PC-3 (cell line): ENCODE data around the gene RTTN. TPM values are rescaled to one million over a fixed set of nuclear protein-coding genes. Genes with fewer than 3 reads are reported as not detected.

ENCODE experiments used
- ATAC-seq: fragments of 200-7000 bp; cut with Tn5 transposase; 2 replicates; pipeline ENCODE4 v1.9.1; 2020; ENCODE audit warnings: mild to moderate bottlenecking, moderate library complexity
- BruUV-seq: library from RNA; stranded (reverse); fragments of 400-500 nt; replicated peaks from 2 replicates; lab custom pipeline; 2021; lab: Mats Ljungman, UMichigan
- CTCF ChIA-PET: fragments of 300-600 bp; sonication (Branson Sonifier 250); formaldehyde crosslinking; loops from one replicate; lab custom pipeline; 2022; ENCODE audit warnings: antibody characterized with exemption; lab: Charles Lee
- POLR2A ChIA-PET: fragments of 300-600 bp; sonication (Branson Sonifier 250); formaldehyde crosslinking; loops from one replicate; lab custom pipeline; 2022; ENCODE audit warnings: antibody characterized with exemption; ENCODE audit not compliant: unreplicated experiment; lab: Charles Lee
- DNase-seq: peaks from one replicate; pipeline ENCODE4 v3.0.0-alpha.2; 2015
- H2AFZ ChIP-seq: fragments of 300-600 bp; sonication (generic); 2 replicates; pipeline ENCODE4 v1.6.0; 2016; ENCODE audit warnings: antibody characterized with exemption, low read length
- H3F3A ChIP-seq: fragments of 300-600 bp; sonication (generic); one replicate; pipeline ENCODE4 v1.6.0; 2017; ENCODE audit warnings: antibody characterized with exemption, low read length, control low read depth, mild to moderate bottlenecking; ENCODE audit not compliant: unreplicated experiment
- H3K27ac ChIP-seq: fragments of 300-600 bp; sonication (generic); 2 replicates; pipeline ENCODE4 v1.5.1; 2016; ENCODE audit warnings: mild to moderate bottlenecking, low read length
- H3K27me3 ChIP-seq: fragments of 300-600 bp; sonication (generic); 2 replicates; pipeline ENCODE4 v1.6.1; 2016; ENCODE audit warnings: low read length, mixed read lengths
- H3K36me3 ChIP-seq: fragments of 300-600 bp; sonication (generic); 2 replicates; pipeline ENCODE4 v1.6.1; 2016; ENCODE audit warnings: low read depth, mixed run types, low read length, mixed read lengths
- H3K4me1 ChIP-seq: fragments of 300-600 bp; sonication (generic); 2 replicates; pipeline ENCODE4 v1.5.1; 2016; ENCODE audit warnings: low read length; ENCODE audit not compliant: insufficient read depth
- H3K4me2 ChIP-seq: fragments of 300-600 bp; sonication (generic); 2 replicates; pipeline ENCODE4 v1.6.0; 2016; ENCODE audit warnings: low read length
- H3K4me3 ChIP-seq: fragments of 300-600 bp; sonication (generic); 2 replicates; pipeline ENCODE4 v1.5.1; 2016; ENCODE audit warnings: mild to moderate bottlenecking, low read length, mixed read lengths
- H3K79me2 ChIP-seq: fragments of 300-600 bp; sonication (generic); 2 replicates; pipeline ENCODE4 v1.6.1; 2017; ENCODE audit warnings: low read length, mixed read lengths
- H3K9ac ChIP-seq: fragments of 300-600 bp; sonication (generic); 2 replicates; pipeline ENCODE4 v1.6.0; 2016; ENCODE audit warnings: mild to moderate bottlenecking, low read length
- H3K9me2 ChIP-seq: fragments of 300-600 bp; sonication (generic); replicated peaks from 2 replicates; pipeline ENCODE4 v1.6.1; 2016; ENCODE audit warnings: mixed run types, low read length, mixed read lengths
- H3K9me3 ChIP-seq: fragments of 300-600 bp; sonication (generic); 2 replicates; pipeline ENCODE4 v1.6.1; 2016; ENCODE audit warnings: low read length, mixed read lengths
- H4K20me1 ChIP-seq: fragments of 300-600 bp; sonication (generic); 2 replicates; pipeline ENCODE4 v1.6.1; 2016; ENCODE audit warnings: low read length, mixed read lengths
- CTCF ChIP-seq: fragments of 300-600 bp; sonication (generic); conservative IDR thresholded peaks from 2 replicates; pipeline ENCODE4 v1.5.1; 2017; ENCODE audit warnings: antibody characterized with exemption, low read depth, mild to moderate bottlenecking, low read length
- EZH2 ChIP-seq: fragments of 300-600 bp; sonication (generic); IDR thresholded peaks from one replicate; pipeline ENCODE4 v1.6.1; 2017; ENCODE audit warnings: antibody characterized with exemption, mild to moderate bottlenecking, low read length; ENCODE audit not compliant: unreplicated experiment
- EZH2phosphoT487 ChIP-seq: fragments of 300-600 bp; sonication (generic); IDR thresholded peaks from 2 replicates; pipeline ENCODE4 v1.6.1; 2018; ENCODE audit warnings: mild to moderate bottlenecking, antibody characterized with exemption, low read length, borderline replicate concordance
- intact Hi-C: fragments of 100-400 bp; cut with micrococcal nuclease; formaldehyde crosslinking; loops from 2 replicates; pipeline ENCODE4 v1.9.0; 2023
- total RNA-seq: library from RNA; depleted of rRNA; stranded (reverse); fragments of >200 nt; gene quantifications from 2 replicates; pipeline ENCODE4 v1.2.3, GENCODE V29; 2014

Gene RTTN
- total RNA-seq, 1 experiment from 2014 or later: 24.7 TPM

- Histone ChIP-seq H3K4me1 (no peaks in the 10 kb centered on the region), H3F3A (no peaks in the 10 kb centered on the region), H3K4me2 (no peak overlapping the region), H3K27ac (no peak overlapping the region), H3K27me3 (no peaks in the 10 kb centered on the region), H2AFZ (no peak overlapping the region), H3K4me3 (no peak overlapping the region), H4K20me1 (no peaks in the 10 kb centered on the region), H3K9me3 (no peaks in the 10 kb centered on the region), H3K9me2 (no peaks in the 10 kb centered on the region), H3K79me2 (no peaks in the 10 kb centered on the region), H3K9ac (no peak overlapping the region), H3K36me3 (no peaks in the 10 kb centered on the region)
- intact Hi-C loops: no loop called here
- ATAC-seq (no peak), DNase-seq (no peak)
- no TSS peak for BruUV-seq
- ChIA-PET POLR2A (no interaction called here), CTCF (no interaction called here)
- no peak for TF ChIP-seq CTCF
- no peak for TF ChIP-seq EZH2phosphoT487
- TF ChIP-seq EZH2: no peak
These were observed 243.8 kb downstream of the RTTN start for GRCh38 chr18:69961718-69962117.

- Histone ChIP-seq H3K4me1 (no peaks in the 10 kb centered on the region), H3K9ac (no peak overlapping the region), H3K27ac (no peak overlapping the region), H3K36me3 (no peaks in the 10 kb centered on the region), H3K9me3 (no peaks in the 10 kb centered on the region), H3K4me3 (no peak overlapping the region), H2AFZ (no peak overlapping the region), H3K9me2 (no peaks in the 10 kb centered on the region), H3K4me2 (no peak overlapping the region), H3K27me3 (no peaks in the 10 kb centered on the region), H3F3A (no peaks in the 10 kb centered on the region), H4K20me1 (no peaks in the 10 kb centered on the region), H3K79me2 (no peaks in the 10 kb centered on the region)
- ATAC-seq (no peak), DNase-seq (no peak)
- CTCF ChIA-PET: no interaction called here
- POLR2A ChIA-PET: no interaction called here
- no TSS peak for BruUV-seq
- intact Hi-C loops: no loop called here
- TF ChIP-seq EZH2phosphoT487 (no peak), EZH2 (no peak), CTCF (no peak)
These were observed 247.1 kb downstream of the RTTN start for GRCh38 chr18:69958422-69958821.

- no peaks in the 10 kb centered on the region for H3K36me3 ChIP-seq
- H4K20me1 ChIP-seq: no peaks in the 10 kb centered on the region
- no peaks in the 10 kb centered on the region for H3K9me3 ChIP-seq
- H3K79me2 ChIP-seq: no peaks in the 10 kb centered on the region
- no peaks in the 10 kb centered on the region for H3K4me1 ChIP-seq
- no peak for ATAC-seq
- H3K9me2 ChIP-seq: no peaks in the 10 kb centered on the region
- DNase-seq: no peak
- CTCF ChIA-PET: no interaction called here
- H3K27ac ChIP-seq: no peak overlapping the region
- H3K27me3 ChIP-seq: no peaks in the 10 kb centered on the region
- no peak overlapping the region for H3K4me2 ChIP-seq
- intact Hi-C loops: no loop called here
- no peaks in the 10 kb centered on the region for H3F3A ChIP-seq
- no peak overlapping the region for H3K9ac ChIP-seq
- TF ChIP-seq CTCF (no peak), EZH2 (no peak), EZH2phosphoT487 (no peak)
- no TSS peak for BruUV-seq
- H3K4me3 ChIP-seq: no peak overlapping the region
- H2AFZ ChIP-seq: no peak overlapping the region
- POLR2A ChIA-PET: no interaction called here
These were observed 247.7 kb downstream of the RTTN start for GRCh38 chr18:69957747-69958146.
